Activated T-cell treated with anti-CD3 and anti-CD28 coated beads for 48 hours (primary cell): ENCODE results near the gene MYLK2.

ENCODE experiments used
- DNase-seq: peaks from one replicate; pipeline ENCODE4 v3.0.0-alpha.2; 2020; ENCODE audit warnings: low read depth

The MYLK2 gene

GRCh38 chr20:31853481-31853880 is 34.3 kb downstream of the MYLK2 start:
- DNase-seq = no peak

- no peak for DNase-seq
Observed at GRCh38 chr20:31856516-31856915, 37.4 kb downstream of the MYLK2 start.

GRCh38 chr20:31857861-31858759 is 39.0 kb downstream of the MYLK2 start:
- DNase-seq = no peak

GRCh38 chr20:31858760-31859083 is 39.6 kb downstream of the MYLK2 start:
- no peak for DNase-seq

GRCh38 chr20:31859266-31859997 is 40.3 kb downstream of the MYLK2 start:
- DNase-seq = no peak

GRCh38 chr20:31859998-31860380 is 40.8 kb downstream of the MYLK2 start:
- DNase-seq = no peak

GRCh38 chr20:31860390-31861134 is 41.4 kb downstream of the MYLK2 start:
- no peak for DNase-seq

GRCh38 chr20:31861135-31861384 is 41.9 kb downstream of the MYLK2 start:
- DNase-seq = no peak

- DNase-seq = peak; percentile 65
Observed at GRCh38 chr20:31861385-31862156, 42.4 kb downstream of the MYLK2 start.

GRCh38 chr20:31862157-31862470 is 43.0 kb downstream of the MYLK2 start:
- no peak for DNase-seq

- no peak for DNase-seq
Observed at GRCh38 chr20:31862506-31862905, 43.4 kb downstream of the MYLK2 start.

GRCh38 chr20:31863296-31864085 is 44.3 kb downstream of the MYLK2 start:
- no peak for DNase-seq

GRCh38 chr20:31864521-31865400 is 45.6 kb downstream of the MYLK2 start:
- no peak for DNase-seq

- no peak for DNase-seq
Observed at GRCh38 chr20:31866221-31866620, 47.1 kb downstream of the MYLK2 start.

- no peak for DNase-seq
Observed at GRCh38 chr20:31868853-31869672, 49.9 kb downstream of the MYLK2 start.

GRCh38 chr20:31869673-31869941 is 50.5 kb downstream of the MYLK2 start:
- DNase-seq = no peak

- DNase-seq = no peak
Observed at GRCh38 chr20:31869942-31870725, 51.0 kb downstream of the MYLK2 start, which contains the start of the genes DUSP15 and TTLL9. DUSP15 (minus strand) TSS chr20:31870527; CDS start chr20:31870337, 190 bp downstream. TTLL9 (plus strand) TSS chr20:31870634; CDS start chr20:31871127, 493 bp downstream.

GRCh38 chr20:31870726-31871617 is 51.8 kb downstream of the MYLK2 start:
- no peak for DNase-seq
